Activated CD4-positive, alpha-beta memory T cell treated with anti-CD3 and anti-CD28 coated beads, Interleukin-2, amount 10 ng/mL, durations not matched to agents 7 days and 5 days (primary cell): Measurements from ENCODE around the gene GLT1D1. TPM values are rescaled to one million over a fixed set of nuclear protein-coding genes. Genes with fewer than 3 reads are reported as not detected.

Source experiments
- CTCF ChIA-PET: fragments of 350-600 bp; sonication (Branson Sonifier 250); formaldehyde crosslinking; loops from one replicate; lab custom pipeline; 2021; ENCODE audit warnings: antibody characterized with exemption, inconsistent platforms; lab: Charles Lee
- POLR2A ChIA-PET: fragments of 350-600 bp; sonication (Branson Sonifier 250); formaldehyde crosslinking; loops from one replicate; lab custom pipeline; 2021; ENCODE audit warnings: antibody characterized with exemption; lab: Charles Lee
- DNase-seq: peaks from one replicate; pipeline ENCODE4 v3.0.0-alpha.2; 2020
- H3K27ac Mint-ChIP-seq: one replicate; pipeline ENCODE4 v1.8.0; 2021; ENCODE audit warnings: mild to moderate bottlenecking, mixed read lengths
- H3K27me3 Mint-ChIP-seq: one replicate; pipeline ENCODE4 v1.8.0; 2021; ENCODE audit warnings: mixed read lengths
- H3K36me3 Mint-ChIP-seq: one replicate; pipeline ENCODE4 v1.8.0; 2021; ENCODE audit warnings: low read depth, mixed read lengths
- H3K4me1 Mint-ChIP-seq: one replicate; pipeline ENCODE4 v1.8.0; 2021; ENCODE audit warnings: mixed read lengths
- H3K4me3 Mint-ChIP-seq: one replicate; pipeline ENCODE4 v1.8.0; 2021; ENCODE audit warnings: mild to moderate bottlenecking, mixed read lengths
- H3K9me3 Mint-ChIP-seq: one replicate; pipeline ENCODE4 v1.8.0; 2021; ENCODE audit warnings: mixed read lengths
- total RNA-seq, 2 experiments: library from RNA; stranded (reverse); gene quantifications; one replicate each; pipeline ENCODE4 v1.2.3, GENCODE V29; 2021

The GLT1D1 gene
- total RNA-seq, 2 experiments from 2014 or later = not detected

DNA sequence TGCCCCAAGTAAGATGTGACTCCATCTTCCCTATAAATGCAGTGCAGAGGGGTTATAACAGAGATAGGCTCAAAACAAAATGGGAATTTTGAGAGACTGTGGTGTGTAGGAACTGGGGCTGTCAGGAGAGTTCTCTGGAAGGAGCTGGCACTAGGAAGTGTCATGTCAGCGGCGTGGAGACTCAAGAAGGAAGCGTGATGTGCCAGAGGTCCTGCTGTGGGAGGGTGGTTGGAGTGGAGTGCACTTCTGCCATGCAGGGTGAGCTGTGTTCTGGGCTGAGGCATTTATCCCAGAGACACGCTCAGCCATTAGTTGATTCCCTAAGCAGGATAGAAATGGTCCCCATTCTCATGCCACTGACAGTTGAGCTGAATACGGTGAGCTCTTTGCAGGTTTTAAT lies 19.0 kb downstream of the GLT1D1 start:
- Mint-ChIP-seq H3K4me1 (no peaks in the 10 kb centered on the region), H3K9me3 (peaks cover 13% of the 10 kb centered on the region), H3K4me3 (no peak overlapping the region), H3K27me3 (no peaks in the 10 kb centered on the region), H3K27ac (no peak overlapping the region), H3K36me3 (no peaks in the 10 kb centered on the region)
- ChIA-PET POLR2A (interaction anchor here (0.6 kb wide), 1 partner anchor 694 kb away, joined by 3 read pairs; no protein-coding TSS in a partner anchor), CTCF (no interaction called here)
- no peak for DNase-seq

DNA sequence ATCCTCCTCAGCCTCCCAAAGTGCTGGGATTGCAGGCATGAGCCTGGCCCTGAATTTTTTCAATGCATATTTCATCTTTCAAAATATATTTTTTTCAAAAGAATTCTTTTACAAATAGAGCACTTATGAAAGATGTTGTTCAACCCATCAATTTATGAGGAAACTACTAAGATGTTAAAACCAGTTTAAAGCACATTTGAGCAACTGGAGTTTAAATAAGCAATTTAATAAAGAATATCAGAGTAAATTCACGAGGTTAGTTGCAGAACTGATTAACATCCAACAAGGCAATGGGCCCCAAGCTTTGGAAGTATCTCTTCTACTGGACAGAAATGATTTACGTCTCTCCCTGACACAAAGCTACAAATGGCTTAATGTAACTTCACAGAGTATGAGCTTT lies 23.3 kb downstream of the GLT1D1 start:
- no peaks in the 10 kb centered on the region for H3K4me1 Mint-ChIP-seq
- no peak for DNase-seq
- no peak overlapping the region for H3K4me3 Mint-ChIP-seq
- CTCF ChIA-PET = no interaction called here
- H3K27me3 Mint-ChIP-seq = no peaks in the 10 kb centered on the region
- no peaks in the 10 kb centered on the region for H3K36me3 Mint-ChIP-seq
- peaks cover 16% of the 10 kb centered on the region for H3K9me3 Mint-ChIP-seq
- H3K27ac Mint-ChIP-seq = no peak overlapping the region
- POLR2A ChIA-PET = no interaction called here

DNA sequence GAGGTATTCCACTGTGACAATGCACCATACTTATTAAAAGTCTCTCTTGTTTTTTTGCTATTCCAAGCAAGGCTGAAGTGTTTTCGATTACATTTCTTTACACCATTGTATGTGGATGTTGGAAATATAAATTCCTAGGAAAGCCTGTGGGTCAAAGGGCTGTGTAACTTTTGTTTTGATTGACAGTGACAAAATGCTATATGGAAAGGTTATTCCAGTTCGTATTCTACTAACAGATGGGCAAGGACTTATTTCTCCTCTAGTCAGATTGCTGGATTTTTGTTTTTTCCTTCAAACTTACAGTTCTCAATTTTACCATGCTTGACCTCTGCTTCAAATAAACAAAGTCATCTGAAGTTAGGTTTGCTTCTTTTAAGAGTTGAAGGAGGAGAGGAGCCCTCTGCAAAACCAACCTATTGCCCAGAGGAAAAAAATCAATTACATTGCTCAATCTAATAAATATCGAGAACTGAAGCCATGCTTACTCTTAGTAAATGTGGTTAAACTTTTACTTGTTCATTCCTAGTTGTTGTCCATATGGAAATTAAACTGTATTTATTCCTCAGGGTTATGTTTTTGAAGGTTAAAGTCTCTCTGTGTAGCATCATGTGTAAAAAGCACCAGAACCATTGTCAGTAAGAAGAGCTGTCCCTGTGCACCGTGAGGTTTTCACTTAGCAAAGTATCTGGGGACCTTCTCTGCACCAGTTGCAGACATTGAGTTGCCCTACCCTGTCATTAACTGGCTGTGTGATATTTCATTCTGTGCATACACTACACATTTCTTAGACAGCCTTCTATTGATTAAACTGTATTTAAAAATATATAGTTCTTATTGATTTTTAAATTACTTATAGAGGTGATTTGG lies 26.9 kb downstream of the GLT1D1 start:
- ChIA-PET CTCF (no interaction called here), POLR2A (no interaction called here)

DNA sequence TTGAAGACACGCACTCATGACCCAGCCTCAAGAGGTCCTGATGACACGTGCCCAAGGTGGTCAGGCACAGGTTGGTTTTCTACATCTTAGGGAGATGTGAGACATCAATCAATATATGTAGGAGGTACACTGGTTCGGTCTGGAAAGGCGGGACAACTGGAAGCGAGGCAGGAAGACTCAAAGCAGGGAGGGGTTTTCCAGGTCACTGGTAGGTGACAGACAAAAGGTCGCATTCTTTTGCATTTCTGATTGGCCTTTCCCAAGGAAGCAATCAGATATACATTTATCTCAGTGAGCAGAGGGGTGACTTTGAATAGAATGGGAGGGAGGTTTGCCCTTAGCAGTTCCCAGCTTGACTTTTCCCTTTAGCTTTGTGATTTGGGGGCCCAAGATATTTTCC lies 38.6 kb downstream of the GLT1D1 start:
- no peak overlapping the region for H3K27ac Mint-ChIP-seq
- ChIA-PET CTCF (no interaction called here), POLR2A (no interaction called here)
- H3K36me3 Mint-ChIP-seq = no peaks in the 10 kb centered on the region
- DNase-seq = no peak
- no peaks in the 10 kb centered on the region for H3K27me3 Mint-ChIP-seq
- H3K4me3 Mint-ChIP-seq = no peak overlapping the region
- H3K4me1 Mint-ChIP-seq = no peaks in the 10 kb centered on the region
- no peaks in the 10 kb centered on the region for H3K9me3 Mint-ChIP-seq

More for the DNA sequence above, 26.9 kb downstream of the GLT1D1 start:
- no peaks in the 10 kb centered on the region for H3K36me3 Mint-ChIP-seq
- H3K27ac Mint-ChIP-seq = no peak overlapping the region
- no peaks in the 10 kb centered on the region for H3K4me1 Mint-ChIP-seq
- no peaks in the 10 kb centered on the region for H3K27me3 Mint-ChIP-seq
- H3K9me3 Mint-ChIP-seq = peaks cover 11% of the 10 kb centered on the region
- no peak overlapping the region for H3K4me3 Mint-ChIP-seq
- no peak for DNase-seq

DNA sequence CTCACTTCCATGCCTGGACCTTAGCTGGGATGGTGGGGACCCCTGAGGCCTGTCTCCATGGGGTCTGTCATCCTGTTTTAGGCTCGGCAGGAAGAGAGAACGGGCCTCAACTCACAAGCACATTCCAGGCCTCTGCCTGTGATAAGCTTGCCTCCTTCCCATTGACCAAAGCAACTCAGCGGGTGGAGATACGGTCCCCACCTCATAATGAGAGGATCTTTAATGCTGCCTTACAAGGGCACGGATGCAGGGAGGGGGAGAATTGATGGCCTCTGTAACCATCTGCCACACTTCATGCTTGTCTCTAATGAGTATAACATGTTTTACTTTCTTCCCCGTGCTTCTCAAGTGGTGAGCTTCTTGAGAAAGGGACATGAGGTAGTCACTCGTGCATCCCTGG lies 50.0 kb downstream of the GLT1D1 start:
- Mint-ChIP-seq H3K4me3 (no peak overlapping the region), H3K9me3 (peaks cover 2% of the 10 kb centered on the region), H3K4me1 (no peaks in the 10 kb centered on the region), H3K36me3 (no peaks in the 10 kb centered on the region), H3K27me3 (no peaks in the 10 kb centered on the region), H3K27ac (no peak overlapping the region)
- ChIA-PET CTCF (no interaction called here), POLR2A (no interaction called here)
- no peak for DNase-seq

DNA sequence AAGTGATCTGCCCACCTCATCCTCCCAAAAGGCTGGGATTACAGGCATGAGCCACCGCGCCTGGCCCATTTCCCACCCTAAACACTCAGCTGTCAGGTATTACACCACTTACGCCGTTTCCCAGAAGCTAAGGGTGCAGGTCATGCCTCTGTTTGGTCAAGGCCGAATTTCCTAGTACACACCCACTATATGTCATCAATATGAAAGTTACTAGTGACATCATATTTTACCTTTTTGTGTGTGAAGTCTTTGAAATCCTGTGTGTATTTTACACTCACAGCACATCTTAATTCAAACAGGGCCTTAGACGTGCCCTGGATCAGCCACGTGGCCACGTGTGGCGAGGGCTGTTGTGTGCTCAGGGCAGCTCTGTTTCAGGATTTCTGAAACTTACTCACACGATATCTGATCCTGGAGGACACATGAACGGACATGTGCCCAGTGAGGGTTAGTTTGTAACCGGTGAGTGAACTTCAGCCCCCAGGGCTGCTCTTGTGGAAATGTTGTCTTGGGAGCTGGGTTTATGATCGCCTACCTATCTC lies 51.8 kb downstream of the GLT1D1 start:
- no peak for DNase-seq
- POLR2A ChIA-PET = no interaction called here
- H3K36me3 Mint-ChIP-seq = no peaks in the 10 kb centered on the region
- CTCF ChIA-PET = no interaction called here
- H3K27ac Mint-ChIP-seq = no peak overlapping the region
- H3K27me3 Mint-ChIP-seq = no peaks in the 10 kb centered on the region
- H3K4me3 Mint-ChIP-seq = no peak overlapping the region
- H3K4me1 Mint-ChIP-seq = no peaks in the 10 kb centered on the region
- peaks cover 2% of the 10 kb centered on the region for H3K9me3 Mint-ChIP-seq

DNA sequence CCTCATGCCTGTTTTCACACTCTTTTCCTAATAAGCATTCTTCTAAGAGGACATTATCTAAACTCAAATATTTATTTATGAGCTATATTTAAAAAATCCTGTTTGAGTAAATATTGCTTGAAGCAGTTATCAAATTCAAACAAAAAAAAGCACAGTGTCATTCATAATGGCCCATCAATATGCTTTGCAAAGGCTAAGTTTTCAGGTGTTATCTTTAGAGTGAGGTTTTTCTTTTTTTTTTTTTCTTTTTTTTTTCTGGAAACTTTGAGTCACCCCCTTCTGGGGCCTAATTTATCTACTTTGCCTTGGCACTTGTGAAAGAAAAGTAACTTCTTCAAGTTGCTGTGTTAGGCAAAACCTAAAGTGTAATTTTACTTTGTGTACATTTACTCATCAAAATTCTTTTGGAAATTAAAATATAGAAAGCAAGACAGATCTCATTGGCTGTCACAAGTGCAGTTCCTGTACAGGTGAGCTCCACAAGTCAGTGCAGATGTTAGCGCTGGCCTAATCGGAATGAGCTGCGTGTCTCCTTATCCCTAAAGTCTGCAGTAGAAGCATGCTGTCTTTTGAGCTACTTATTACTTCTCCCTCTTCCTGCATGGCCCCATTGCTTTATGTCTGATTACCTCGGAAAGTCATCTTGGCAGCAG lies 53.3 kb downstream of the GLT1D1 start:
- CTCF ChIA-PET = interaction anchor here (0.6 to 0.7 kb wide), 2 partner anchors 123 to 133 kb away, joined by 3 to 5 read pairs; no protein-coding TSS in a partner anchor
- no peak overlapping the region for H3K4me3 Mint-ChIP-seq
- no peaks in the 10 kb centered on the region for H3K27me3 Mint-ChIP-seq
- POLR2A ChIA-PET = no interaction called here
- H3K9me3 Mint-ChIP-seq = peaks cover 2% of the 10 kb centered on the region
- H3K4me1 Mint-ChIP-seq = no peaks in the 10 kb centered on the region
- H3K36me3 Mint-ChIP-seq = no peaks in the 10 kb centered on the region
- no peak overlapping the region for H3K27ac Mint-ChIP-seq
- no peak for DNase-seq

DNA sequence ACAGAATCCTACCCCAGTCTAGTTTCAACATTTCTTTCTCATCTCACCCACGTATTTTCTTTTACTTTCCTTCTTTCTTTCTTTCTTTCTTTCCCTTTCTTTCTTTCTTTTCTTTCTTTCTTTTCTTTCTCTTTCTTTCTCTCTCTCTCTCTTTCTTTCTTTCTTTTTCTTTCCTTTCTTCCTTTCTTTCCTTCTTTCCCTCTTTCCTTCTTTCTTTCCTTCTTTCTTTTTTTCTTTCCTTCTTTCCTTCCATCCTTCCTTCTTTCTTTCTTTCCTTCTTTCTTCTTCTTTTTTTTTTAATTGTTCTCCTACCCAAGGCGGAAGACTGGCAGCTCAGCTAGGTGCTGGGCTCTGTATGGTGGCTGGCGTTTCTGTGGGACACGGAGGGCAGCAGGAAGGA lies 55.0 kb downstream of the GLT1D1 start:
- Mint-ChIP-seq H3K9me3 (no peaks in the 10 kb centered on the region), H3K4me1 (no peaks in the 10 kb centered on the region), H3K4me3 (no peak overlapping the region), H3K27ac (no peak overlapping the region), H3K27me3 (no peaks in the 10 kb centered on the region), H3K36me3 (no peaks in the 10 kb centered on the region)
- ChIA-PET CTCF (no interaction called here), POLR2A (no interaction called here)
- no peak for DNase-seq

DNA sequence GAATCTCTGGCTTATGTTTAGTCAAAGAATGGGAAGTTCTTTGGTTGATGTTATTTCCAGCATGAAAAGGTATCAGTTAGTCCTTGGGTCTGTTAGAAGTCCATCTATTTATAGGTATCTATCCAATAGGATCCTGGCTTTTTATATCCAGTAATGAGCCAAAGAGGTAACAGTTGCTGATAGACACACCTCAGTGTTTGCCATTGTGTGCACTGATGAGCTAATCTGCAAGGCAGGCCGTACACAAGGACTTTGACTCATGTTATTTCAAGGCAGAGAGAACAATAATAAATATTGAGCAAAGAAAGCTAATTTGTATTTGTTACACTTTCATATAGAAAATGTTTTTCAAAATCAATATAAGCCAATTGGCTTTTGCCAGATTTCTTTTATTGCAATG lies 56.4 kb downstream of the GLT1D1 start:
- Mint-ChIP-seq H3K36me3 (no peaks in the 10 kb centered on the region), H3K4me1 (no peaks in the 10 kb centered on the region), H3K4me3 (no peak overlapping the region), H3K27me3 (no peaks in the 10 kb centered on the region), H3K27ac (no peak overlapping the region), H3K9me3 (no peaks in the 10 kb centered on the region)
- ChIA-PET CTCF (no interaction called here), POLR2A (no interaction called here)
- DNase-seq = no peak

DNA sequence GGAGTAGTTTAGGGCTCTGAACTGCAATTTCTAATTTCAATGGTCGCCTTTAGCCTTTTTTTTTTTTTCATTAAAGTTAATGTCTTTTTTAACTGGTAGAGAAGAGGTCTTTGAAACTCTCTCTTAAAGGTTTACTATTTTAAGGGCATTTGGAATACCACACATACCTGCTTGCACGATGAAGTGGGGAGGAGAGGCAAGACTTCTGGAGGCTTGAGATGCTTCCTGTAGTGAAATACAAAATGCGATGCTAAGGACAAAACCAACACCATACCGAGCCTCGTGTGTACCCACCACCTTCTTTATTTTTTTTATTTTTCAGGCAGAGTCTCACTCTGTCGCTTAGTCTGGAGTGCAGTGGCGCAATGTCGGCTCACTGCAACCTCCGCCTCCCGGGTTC lies 57.4 kb downstream of the GLT1D1 start:
- no peak overlapping the region for H3K27ac Mint-ChIP-seq
- DNase-seq = no peak
- H3K27me3 Mint-ChIP-seq = no peaks in the 10 kb centered on the region
- H3K4me1 Mint-ChIP-seq = peaks cover 6% of the 10 kb centered on the region
- H3K9me3 Mint-ChIP-seq = no peaks in the 10 kb centered on the region
- no peak overlapping the region for H3K4me3 Mint-ChIP-seq
- ChIA-PET POLR2A (no interaction called here), CTCF (no interaction called here)
- H3K36me3 Mint-ChIP-seq = no peaks in the 10 kb centered on the region

DNA sequence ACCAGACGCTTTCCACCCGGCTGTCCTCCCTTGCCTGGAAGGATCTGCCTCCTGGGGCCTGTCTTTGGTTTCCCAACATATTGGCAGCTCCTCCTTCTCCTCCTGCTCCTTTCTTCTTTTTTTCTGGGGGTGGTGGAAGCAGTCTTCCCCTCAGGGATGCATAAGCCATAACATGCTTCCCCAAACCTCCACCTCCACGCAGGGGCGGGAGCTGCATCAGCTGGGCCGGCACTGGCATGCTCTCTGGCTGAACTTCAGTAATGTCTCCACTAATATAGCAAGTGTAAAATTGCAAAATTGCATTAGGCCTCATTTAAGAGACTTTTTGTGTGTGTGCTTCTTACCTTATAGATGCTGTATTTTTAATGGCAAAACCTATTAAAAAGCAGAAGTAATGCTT lies 58.6 kb downstream of the GLT1D1 start:
- Mint-ChIP-seq H3K27ac (no peak overlapping the region), H3K9me3 (no peaks in the 10 kb centered on the region), H3K4me3 (no peak overlapping the region), H3K27me3 (no peaks in the 10 kb centered on the region), H3K36me3 (no peaks in the 10 kb centered on the region), H3K4me1 (peaks cover 13% of the 10 kb centered on the region)
- no peak for DNase-seq
- ChIA-PET POLR2A (no interaction called here), CTCF (no interaction called here)

DNA sequence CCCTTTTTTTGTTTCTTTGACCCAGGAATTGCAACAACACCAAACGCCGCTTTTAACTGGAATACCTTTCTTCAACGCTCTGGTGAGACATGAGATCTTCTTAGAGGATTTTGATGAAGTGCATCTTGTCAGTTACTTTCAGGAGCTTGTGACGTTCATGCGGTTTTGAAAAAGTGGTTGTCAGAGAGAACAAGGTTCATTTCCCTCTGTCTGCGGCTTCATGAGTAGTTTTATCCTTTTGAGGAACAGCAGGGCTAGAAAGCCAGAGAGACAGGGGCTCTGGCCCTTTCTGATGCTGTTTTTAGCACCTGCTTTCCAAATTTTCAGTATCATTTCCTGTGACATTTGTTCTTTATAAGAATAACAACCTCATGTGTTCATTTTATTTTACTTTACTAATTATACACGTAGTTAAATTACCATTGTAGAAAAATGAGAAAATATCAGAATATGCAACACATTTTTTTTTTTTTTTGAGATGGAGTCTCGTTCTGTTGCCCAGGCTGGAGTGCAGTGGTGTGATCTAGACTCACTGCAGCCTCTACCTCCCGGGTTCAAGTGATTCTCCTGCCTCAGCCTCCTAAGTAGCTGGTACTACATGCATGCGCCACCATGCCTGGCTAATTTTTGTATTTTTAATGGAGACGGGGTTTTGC lies 61.8 kb downstream of the GLT1D1 start:
- Mint-ChIP-seq H3K27ac (no peak overlapping the region), H3K27me3 (no peaks in the 10 kb centered on the region), H3K36me3 (no peaks in the 10 kb centered on the region), H3K4me1 (peaks cover 13% of the 10 kb centered on the region), H3K4me3 (no peak overlapping the region), H3K9me3 (no peaks in the 10 kb centered on the region)
- CTCF ChIA-PET = no interaction called here
- DNase-seq = peak; percentile 32
- POLR2A ChIA-PET = no interaction called here

DNA sequence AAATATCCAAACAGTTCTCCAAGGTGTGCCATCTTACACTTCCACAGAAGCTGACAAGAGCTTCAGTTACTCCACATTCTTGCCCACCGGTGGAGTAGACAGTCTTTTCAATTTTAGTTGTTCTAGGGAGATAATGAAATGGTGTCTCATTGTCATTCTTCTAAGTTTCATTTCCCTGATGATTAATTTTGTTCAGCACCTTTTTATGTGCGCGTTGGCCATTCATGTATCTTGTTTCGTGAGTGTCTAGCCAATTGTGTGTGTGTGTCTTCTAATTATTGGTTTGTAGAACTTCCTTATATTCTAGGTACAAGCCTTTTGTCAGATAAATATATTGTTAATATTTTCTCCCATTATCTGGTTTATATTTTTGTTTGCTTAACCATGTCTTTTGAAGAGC lies 63.1 kb downstream of the GLT1D1 start:
- no peak overlapping the region for H3K27ac Mint-ChIP-seq
- H3K27me3 Mint-ChIP-seq = peaks cover 1% of the 10 kb centered on the region
- ChIA-PET CTCF (no interaction called here), POLR2A (no interaction called here)
- no peaks in the 10 kb centered on the region for H3K36me3 Mint-ChIP-seq
- no peak for DNase-seq
- no peak overlapping the region for H3K4me3 Mint-ChIP-seq
- H3K9me3 Mint-ChIP-seq = no peaks in the 10 kb centered on the region
- H3K4me1 Mint-ChIP-seq = peaks cover 13% of the 10 kb centered on the region
